Astrocyte (in vitro differentiated cells and primary cell): ENCODE data around the gene SLC22A14.

Experiments
- CTCF ChIP-seq: IDR thresholded peaks from 2 replicates; pipeline ENCODE4 v1.5.1; 2011; ENCODE audit warnings: low read depth, mild to moderate bottlenecking, inconsistent platforms, low read length, moderate library complexity; ENCODE audit not compliant: insufficient read depth
- EZH2 ChIP-seq: IDR thresholded peaks from 2 replicates; pipeline ENCODE4 v1.6.1; 2012; ENCODE audit warnings: mild to moderate bottlenecking, low read length, inconsistent platforms; ENCODE audit not compliant: insufficient read depth

- TF ChIP-seq CTCF = no peak
- TF ChIP-seq EZH2 = no peak
These were observed 43.2 kb downstream of the SLC22A14 start for GRCh38 chr3:38325256-38325655.
